H1 (cell line): ENCODE measurements around the gene ATP6V1C2. TPM values are rescaled to one million over a fixed set of nuclear protein-coding genes. Genes with fewer than 3 reads are reported as not detected.

ENCODE experiments used
- CTCF ChIA-PET: fragments of 300-600 bp; sonication (Branson Sonifier 250); formaldehyde crosslinking; loops from one replicate; lab custom pipeline; 2021; ENCODE audit not compliant: partially characterized antibody; lab: Charles Lee
- POLR2A ChIA-PET: fragments of 300-600 bp; sonication (Branson Sonifier 250); formaldehyde crosslinking; loops from one replicate; lab custom pipeline; 2021; ENCODE audit warnings: inconsistent platforms; ENCODE audit not compliant: partially characterized antibody; lab: Charles Lee
- DNase-seq, 2 experiments: peaks; one replicate each; pipeline versions ENCODE4 v3.0.0 to v3.0.0-alpha.2; 2010 to 2022; ENCODE audit warnings: low spot score in 2 of 2, low read depth in 1 of 2, mixed read lengths in 1 of 2
- FAIRE-seq: peaks from 2 replicates; lab custom pipeline; 2011; peaks lifted over from hg19 to GRCh38; lab: Jason Lieb, UNC
- H2AFZ ChIP-seq: 2 replicates; pipeline ENCODE4 v1.8.1; 2012; ENCODE audit warnings: low read length, inconsistent platforms
- H2AK5ac ChIP-seq: 2 replicates; pipeline ENCODE4 v1.6.1; 2013; ENCODE audit warnings: low read depth, low read length
- H2BK120ac ChIP-seq: replicated peaks from 2 replicates; pipeline ENCODE3; 2013; ENCODE audit warnings: low read depth, low read length, inconsistent platforms
- H2BK12ac ChIP-seq: 2 replicates; pipeline ENCODE4 v1.6.1; 2013; ENCODE audit warnings: low read depth, low read length
- H2BK15ac ChIP-seq: 2 replicates; pipeline ENCODE4 v1.6.1; 2013; ENCODE audit warnings: low read length
- H2BK20ac ChIP-seq: 2 replicates; pipeline ENCODE4 v1.6.1; 2013; ENCODE audit warnings: low read length
- H2BK5ac ChIP-seq: 2 replicates; pipeline ENCODE4 v1.6.1; 2013; ENCODE audit warnings: low read depth, low read length
- H3K14ac ChIP-seq: 2 replicates; pipeline ENCODE4 v1.6.1; 2013; ENCODE audit warnings: inconsistent platforms; ENCODE audit not compliant: insufficient read length
- H3K18ac ChIP-seq: 2 replicates; pipeline ENCODE4 v1.6.1; 2013; ENCODE audit warnings: low read length; ENCODE audit errors: extremely low read depth
- H3K23ac ChIP-seq: 2 replicates; pipeline ENCODE4 v1.6.1; 2013; ENCODE audit warnings: inconsistent platforms; ENCODE audit not compliant: insufficient read length
- H3K23me2 ChIP-seq: 2 replicates; pipeline ENCODE4 v1.6.1; 2013; ENCODE audit warnings: low read depth, low read length
- H3K27ac ChIP-seq: 2 replicates; pipeline ENCODE4 v1.6.1; 2011; ENCODE audit warnings: low read depth, low read length, inconsistent platforms
- H3K27me3 ChIP-seq, 4 experiments: replicated peaks in 1 of 4; 1 replicate in 1 of 4; 2 replicates in 3 of 4; pipeline versions ENCODE4 v1.6.1 to v1.8.1; 2011 to 2013; ENCODE audit warnings: low read length in 3 of 4, mild to moderate bottlenecking in 3 of 4, inconsistent platforms in 2 of 4, mixed read lengths in 2 of 4, moderate library complexity in 1 of 4; ENCODE audit not compliant: control insufficient read depth in 3 of 4, insufficient read depth in 3 of 4; ENCODE audit errors: extremely low read depth in 1 of 4
- H3K36me3 ChIP-seq, 4 experiments: 2 replicates each; pipeline versions ENCODE4 v1.6.1 to v1.8.1; 2011 to 2013; ENCODE audit warnings: mild to moderate bottlenecking in 4 of 4, low read length in 3 of 4, moderate library complexity in 2 of 4, control low read depth in 1 of 4, inconsistent platforms in 1 of 4; ENCODE audit not compliant: insufficient read depth in 4 of 4, control insufficient read depth in 2 of 4
- H3K4ac ChIP-seq: replicated peaks from 2 replicates; pipeline ENCODE3; 2013; ENCODE audit warnings: low read length, low read depth, mixed read lengths, inconsistent platforms; ENCODE audit not compliant: insufficient read length
- H3K4me1 ChIP-seq, 4 experiments: replicated peaks in 1 of 4; 1 replicate in 1 of 4; 2 replicates in 3 of 4; pipeline versions ENCODE4 v1.6.1 to v1.8.1; 2011 to 2013; ENCODE audit warnings: low read length in 3 of 4, inconsistent platforms in 2 of 4, mixed read lengths in 1 of 4; ENCODE audit not compliant: insufficient read depth in 4 of 4, control insufficient read depth in 3 of 4
- H3K4me2 ChIP-seq, 2 experiments: 2 replicates each; pipeline versions ENCODE4 v1.6.1 to v1.8.1; 2011 to 2013; ENCODE audit warnings: low read depth in 2 of 2, low read length in 2 of 2, control low read depth in 1 of 2, inconsistent platforms in 1 of 2, mild to moderate bottlenecking in 1 of 2; ENCODE audit not compliant: insufficient read depth in 1 of 2
- H3K4me3 ChIP-seq, 4 experiments: fragments of 200-600, 300-600 bp in 1 of 4; sonication (generic), shearing (Covaris generic), sonication (Bioruptor Twin) in 1 of 4; 2 replicates each; pipeline versions ENCODE4 v1.5.1 to v1.8.1; 2011 to 2016; ENCODE audit warnings: low read length in 4 of 4, low read depth in 3 of 4, control low read depth in 2 of 4, inconsistent platforms in 2 of 4, mild to moderate bottlenecking in 2 of 4, mixed read lengths in 1 of 4, moderate library complexity in 1 of 4; ENCODE audit not compliant: insufficient read depth in 2 of 4; ENCODE audit errors: extremely low read depth in 1 of 4
- H3K56ac ChIP-seq: replicated peaks from 2 replicates; pipeline ENCODE3; 2013; ENCODE audit warnings: low read depth, mild to moderate bottlenecking, mixed read lengths, low read length, inconsistent platforms; ENCODE audit not compliant: insufficient read length
- H3K79me1 ChIP-seq: 2 replicates; pipeline ENCODE4 v1.6.1; 2013; ENCODE audit warnings: low read depth, low read length, control low read depth
- H3K79me2 ChIP-seq, 2 experiments: 2 replicates each; pipeline versions ENCODE4 v1.6.1 to v1.8.1; 2012 to 2013; ENCODE audit warnings: low read length in 2 of 2, mild to moderate bottlenecking in 2 of 2, inconsistent platforms in 1 of 2; ENCODE audit not compliant: insufficient read depth in 2 of 2, control insufficient read depth in 1 of 2
- H3K9ac ChIP-seq, 4 experiments: replicated peaks in 1 of 4; 1 replicate in 1 of 4; 2 replicates in 3 of 4; pipeline versions ENCODE4 v1.6.1 to v1.8.1; 2011 to 2013; ENCODE audit warnings: low read depth in 3 of 4, low read length in 3 of 4, control low read depth in 2 of 4, mild to moderate bottlenecking in 2 of 4, moderate library complexity in 2 of 4, inconsistent platforms in 1 of 4; ENCODE audit errors: extremely low read depth in 1 of 4
- H3K9me3 ChIP-seq, 2 experiments: 2 replicates each; pipeline versions ENCODE4 v1.6.1 to v1.8.1; 2012 to 2013; ENCODE audit warnings: mild to moderate bottlenecking in 2 of 2, moderate library complexity in 2 of 2, control low read depth in 1 of 2, inconsistent platforms in 1 of 2, low read depth in 1 of 2, low read length in 1 of 2, mixed read lengths in 1 of 2; ENCODE audit not compliant: insufficient read depth in 2 of 2
- H4K20me1 ChIP-seq, 2 experiments: replicated peaks in 1 of 2; 2 replicates each; pipeline versions ENCODE3 to v1.8.1; 2011 to 2013; ENCODE audit warnings: inconsistent platforms in 2 of 2, low read length in 2 of 2, mild to moderate bottlenecking in 1 of 2; ENCODE audit not compliant: insufficient read depth in 2 of 2, control insufficient read depth in 1 of 2
- H4K5ac ChIP-seq: 2 replicates; pipeline ENCODE4 v1.6.1; 2013; ENCODE audit warnings: low read length, low read depth, mixed read lengths, inconsistent platforms; ENCODE audit not compliant: insufficient read length
- H4K8ac ChIP-seq: 2 replicates; pipeline ENCODE4 v1.8.0; 2013; ENCODE audit warnings: mild to moderate bottlenecking, moderate library complexity, low read length, inconsistent platforms; ENCODE audit not compliant: insufficient read depth; ENCODE audit errors: extremely low read depth
- H4K91ac ChIP-seq: replicated peaks from 2 replicates; pipeline ENCODE3; 2013; ENCODE audit warnings: low read length, mixed read lengths, inconsistent platforms; ENCODE audit not compliant: insufficient read length
- CTBP2 ChIP-seq: IDR thresholded peaks from 2 replicates; pipeline ENCODE4 v1.7.0; 2011; ENCODE audit warnings: borderline replicate concordance, mild to moderate bottlenecking, moderate library complexity, mixed read lengths, low read length; ENCODE audit not compliant: insufficient read depth, insufficient read length
- EGR1 ChIP-seq: IDR thresholded peaks from 2 replicates; pipeline ENCODE4 v1.6.1; 2011; ENCODE audit warnings: low read depth, low read length, borderline replicate concordance
- SP4 ChIP-seq: IDR thresholded peaks from 2 replicates; pipeline ENCODE4 v1.6.1; 2012; ENCODE audit warnings: low read length, inconsistent platforms
- YY1 ChIP-seq: IDR thresholded peaks from 2 replicates; pipeline ENCODE4 v1.6.1; 2011; ENCODE audit warnings: low read depth, mild to moderate bottlenecking, low read length
- WGBS, 2 experiments: shearing (Covaris generic) in 1 of 2; methylation state at CpG; one replicate each; pipeline versions ENCODE4 v1.1.6 to v1.1.7; 2013 to 2015; ENCODE audit warnings: low lambda C conversion rate in 2 of 2, mixed read lengths in 2 of 2, inconsistent platforms in 1 of 2, low coverage in 1 of 2, missing lambda C conversion rate in 1 of 2; ENCODE audit not compliant: insufficient replicate concordance in 2 of 2, insufficient coverage in 1 of 2, insufficient read length in 1 of 2; ENCODE audit errors: extremely low coverage in 1 of 2, missing lambda C conversion rate in 1 of 2; 5-methylcytosine and 5-hydroxymethylcytosine counted together
- polyA plus RNA-seq, 7 experiments: library from polyadenylated mRNA; depleted of rRNA in 3 of 7; stranded (reverse) in 5 of 7; unstranded in 2 of 7; fragments of >200 nt in 5 of 7; fragments of 200-250 nt in 2 of 7; gene quantifications; 1 replicate in 5 of 7; 2 replicates in 1 of 7; 4 replicates in 1 of 7; pipeline versions ENCODE4 v1.2.1 to v1.2.3, GENCODE V29; 2011 to 2013; ENCODE audit warnings: missing spikeins in 2 of 7, mixed read lengths in 2 of 7
- total RNA-seq: library from RNA; stranded (reverse); fragmentation: NEBNext Ultra II Directional; extraction: Animal tissue kit (Norgen Biotek cat#: 25700); gene quantifications from 2 replicates; pipeline ENCODE4 v1.2.1, GENCODE V29; 2021

Gene ATP6V1C2
- total and polyA plus RNA-seq, 2 of the 8 experiments (the other 6 are each of a cell fraction or from before 2014, with no cell fraction given) = 0.29 to 0.74 TPM

DNA sequence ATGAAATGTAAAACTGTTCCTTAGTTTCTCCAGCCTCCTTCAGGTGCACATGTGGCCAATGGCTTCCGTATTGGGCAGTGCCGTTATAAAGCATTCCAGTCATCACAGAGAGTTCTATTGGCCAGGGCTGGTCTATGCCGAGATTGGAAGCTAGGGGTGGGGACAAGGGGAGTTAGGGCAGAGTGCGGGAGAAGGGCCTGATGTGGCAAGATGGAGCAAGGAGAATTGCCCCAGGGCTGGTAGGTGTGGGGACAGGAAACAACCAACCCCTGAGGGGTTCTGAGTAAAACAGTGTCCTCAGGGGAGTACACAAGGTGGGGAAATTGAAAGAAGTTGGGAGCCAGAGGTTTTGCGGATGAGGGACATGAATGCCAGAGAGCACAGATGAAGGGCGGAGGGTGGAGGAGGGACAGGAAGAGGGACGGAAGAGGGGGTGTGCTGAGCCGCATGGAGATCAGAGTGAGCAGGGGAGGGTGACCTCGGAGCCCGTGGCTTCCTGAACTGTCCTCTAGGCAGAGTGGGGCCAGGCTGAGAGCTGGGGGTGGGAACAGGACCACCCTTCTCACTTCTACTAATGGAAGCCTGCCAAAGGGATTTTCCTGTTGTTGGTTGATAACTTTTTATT, 9.1 kb upstream of the ATP6V1C2 start:
- Histone ChIP-seq H3K79me1 (no peaks in the 10 kb centered on the region), H3K9ac (no peak overlapping the region), H3K79me2 (no peaks in the 10 kb centered on the region), H2BK120ac (no peak overlapping the region), H3K56ac (no peak overlapping the region), H3K23me2 (no peaks in the 10 kb centered on the region), H3K14ac (no peak overlapping the region), H2AK5ac (no peak overlapping the region), H4K5ac (no peak overlapping the region), H2BK15ac (peak overlapping the region; percentile 12; the same call in 1 of the 2 replicates), H3K27me3 (no peaks in the 10 kb centered on the region), H3K23ac (no peak overlapping the region), H3K9me3 (no peaks in the 10 kb centered on the region), H3K36me3 (no peaks in the 10 kb centered on the region), H3K18ac (no peak overlapping the region), H3K4me1 (peaks cover 0 to 7% (median 0%) of the 10 kb centered on the region in 4 experiments; a peak in 2 of 7 replicates), H3K4me3 (no peak overlapping the region), H4K91ac (no peak overlapping the region), H2BK20ac (no peak overlapping the region; the same call in 1 of the 2 replicates), H4K20me1 (no peaks in the 10 kb centered on the region), H4K8ac (peak overlapping the region; percentile 79; the same call in 1 of the 2 replicates), H3K4ac (no peak overlapping the region), H2BK5ac (no peak overlapping the region; the same call in 1 of the 2 replicates), H3K4me2 (no peak overlapping the region), H2BK12ac (0 out of 2 replicates have a peak overlapping the region, but pooled peaks have one; percentile 33), H3K27ac (no peak overlapping the region), H2AFZ (peak overlapping the region; percentile 95)
- POLR2A ChIA-PET = interaction anchor here (1.0 kb wide), 1 partner anchor 10 kb away, joined by 5 read pairs; the partner anchor contains the start of gene ATP6V1C2
- no peak for TF ChIP-seq YY1
- no peak for TF ChIP-seq EGR1
- no peak for TF ChIP-seq CTBP2
- TF ChIP-seq SP4 = no peak
- FAIRE-seq (no peak), DNase-seq (peak in 1 of 2 experiments; percentile 47)
- CTCF ChIA-PET = interaction anchor here (0.9 to 1.3 kb wide), 4 partner anchors 10 to 420 kb away, joined by 3 read pairs; no protein-coding TSS in a partner anchor
- WGBS, 2 experiments = 64% methylated on average over 10 of the region's 10 CpGs; no CpG with 5 or more reads in 1 of the 2 experiments
